Hepatocyte (in vitro differentiated cells): ENCODE data around the gene AP2A2.

Source experiments
- CTCF ChIP-seq: fragments of 200-600 bp; sonication (generic); IDR thresholded peaks from 2 replicates; pipeline ENCODE4 v1.5.1; 2016; ENCODE audit warnings: antibody characterized with exemption, mild to moderate bottlenecking; ENCODE audit not compliant: poor library complexity
- EZH2 ChIP-seq: fragments of 200-600 bp; sonication (generic); IDR thresholded peaks from 2 replicates; pipeline ENCODE4 v1.6.1; 2016; ENCODE audit warnings: antibody characterized with exemption, mild to moderate bottlenecking, borderline replicate concordance
- EZH2phosphoT487 ChIP-seq: fragments of 200-600 bp; sonication (generic); IDR thresholded peaks from one replicate; pipeline ENCODE4 v1.6.1; 2018; ENCODE audit warnings: antibody characterized with exemption, mild to moderate bottlenecking, low read depth, moderate library complexity; ENCODE audit not compliant: unreplicated experiment, severe bottlenecking

GRCh38 chr11:926341-926916, 759 bp downstream of the AP2A2 start:
- TF ChIP-seq EZH2phosphoT487 (no peak), CTCF (no peak), EZH2 (no peak)
